GM12878 (cell line): ENCODE data around the gene APEX1.

ENCODE experiments used
- EZH2 ChIP-seq: IDR thresholded peaks from 2 replicates; pipeline ENCODE4 v1.6.1; 2012; ENCODE audit warnings: low read depth, mild to moderate bottlenecking, control low read depth, inconsistent platforms, low read length, borderline replicate concordance; ENCODE audit not compliant: control insufficient read depth
- NFIC ChIP-seq: IDR thresholded peaks from 2 replicates; pipeline ENCODE4 v1.6.1; 2012; ENCODE audit warnings: low read depth, mild to moderate bottlenecking, inconsistent platforms, low read length, moderate library complexity
- NFYA ChIP-seq: IDR thresholded peaks from 2 replicates; pipeline ENCODE4 v1.6.1; 2011; ENCODE audit warnings: low read depth, mild to moderate bottlenecking, low read length, improper control_type of control experiment, borderline replicate concordance
- NRF1 ChIP-seq: conservative IDR thresholded peaks from 2 replicates; pipeline ENCODE4 v1.6.1; 2011; ENCODE audit warnings: mild to moderate bottlenecking, low read depth, low read length, improper control_type of control experiment
- PRDM15 ChIP-seq: fragments of 450-650 bp; formaldehyde crosslinking; IDR thresholded peaks from 2 replicates; pipeline ENCODE4 v1.4.0; 2020; ENCODE audit warnings: mild to moderate bottlenecking, moderate library complexity
- SIN3A ChIP-seq: IDR thresholded peaks from 2 replicates; pipeline ENCODE4 v1.6.1; 2012; ENCODE audit warnings: low read depth, low read length, improper control_type of control experiment
- SP1 ChIP-seq: IDR thresholded peaks from one replicate; pipeline ENCODE4 v1.6.1; 2011; ENCODE audit warnings: low read depth, low read length
- TAF1 ChIP-seq: IDR thresholded peaks from 2 replicates; pipeline ENCODE4 v1.6.1; 2011; ENCODE audit warnings: mild to moderate bottlenecking, low read depth, low read length, borderline replicate concordance
- TCF12 ChIP-seq: IDR thresholded peaks from 2 replicates; pipeline ENCODE4 v1.6.1; 2011; ENCODE audit warnings: low read depth, mild to moderate bottlenecking, low read length
- YY1 ChIP-seq: IDR thresholded peaks from 2 replicates; pipeline ENCODE4 v1.6.1; 2011; ENCODE audit warnings: low read depth, mild to moderate bottlenecking, low read length
- ZNF207 ChIP-seq: fragments of 450-650 bp; IDR thresholded peaks from 2 replicates; pipeline ENCODE4 v1.6.1; 2014; ENCODE audit warnings: antibody characterized with exemption, mild to moderate bottlenecking, borderline replicate concordance
- ZNF622 ChIP-seq: fragments of 450-650 bp; IDR thresholded peaks from 2 replicates; pipeline ENCODE4 v1.6.1; 2017; ENCODE audit warnings: mild to moderate bottlenecking, inconsistent platforms
- TF ChIP-seq, protein P1 (sequence below), 3 experiments: IDR thresholded peaks in 2 of 3; conservative IDR thresholded peaks in 1 of 3; 2 replicates each; pipeline ENCODE4 v1.5.1; 2011; ENCODE audit warnings: low read depth in 3 of 3, low read length in 3 of 3, mild to moderate bottlenecking in 3 of 3, control low read depth in 2 of 3, moderate library complexity in 2 of 3, inconsistent platforms in 1 of 3, mixed read lengths in 1 of 3; ENCODE audit not compliant: control insufficient read depth in 2 of 3, insufficient read depth in 1 of 3; ENCODE audit errors: extremely low read depth in 1 of 3
- TF ChIP-seq, protein P2 (sequence below): fragments of 450-650 bp; IDR thresholded peaks from 2 replicates; pipeline ENCODE4 v1.6.1; 2018; ENCODE audit warnings: borderline replicate concordance, mild to moderate bottlenecking; ENCODE audit not compliant: partially characterized antibody

DNA sequence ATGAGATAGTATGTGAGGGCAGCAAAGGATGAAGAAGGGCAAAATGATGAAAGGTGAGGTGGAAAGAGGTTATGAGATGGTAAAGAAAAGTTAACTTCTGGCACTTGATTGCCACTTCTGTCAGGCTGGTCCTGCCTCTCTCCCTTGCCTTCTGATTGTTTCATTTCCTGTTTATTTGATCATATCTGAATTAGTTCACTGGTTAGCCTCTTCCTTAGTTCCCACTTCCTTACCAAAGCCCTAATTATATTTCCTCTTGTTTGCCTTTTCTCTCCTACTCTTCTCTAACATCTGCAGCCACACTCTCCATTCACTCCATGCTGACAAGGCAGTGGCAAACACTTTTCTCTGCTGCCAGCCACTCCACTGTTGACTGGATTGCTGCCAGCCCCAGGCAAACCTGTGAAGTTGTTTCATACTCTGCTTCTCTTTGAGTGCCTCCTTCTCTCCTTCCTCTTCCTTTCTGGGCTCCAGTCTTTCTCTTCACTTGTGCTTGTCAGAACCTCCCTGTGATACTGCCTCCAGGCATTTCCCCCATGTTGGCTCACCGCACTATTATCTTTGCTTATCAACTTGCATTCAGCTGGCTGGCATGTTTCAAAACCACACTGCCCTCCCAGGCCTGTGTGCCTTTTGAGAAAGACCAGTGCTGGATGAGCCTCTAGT is 22.3 kb downstream of the APEX1 start:
- TF ChIP-seq, protein P1, sequence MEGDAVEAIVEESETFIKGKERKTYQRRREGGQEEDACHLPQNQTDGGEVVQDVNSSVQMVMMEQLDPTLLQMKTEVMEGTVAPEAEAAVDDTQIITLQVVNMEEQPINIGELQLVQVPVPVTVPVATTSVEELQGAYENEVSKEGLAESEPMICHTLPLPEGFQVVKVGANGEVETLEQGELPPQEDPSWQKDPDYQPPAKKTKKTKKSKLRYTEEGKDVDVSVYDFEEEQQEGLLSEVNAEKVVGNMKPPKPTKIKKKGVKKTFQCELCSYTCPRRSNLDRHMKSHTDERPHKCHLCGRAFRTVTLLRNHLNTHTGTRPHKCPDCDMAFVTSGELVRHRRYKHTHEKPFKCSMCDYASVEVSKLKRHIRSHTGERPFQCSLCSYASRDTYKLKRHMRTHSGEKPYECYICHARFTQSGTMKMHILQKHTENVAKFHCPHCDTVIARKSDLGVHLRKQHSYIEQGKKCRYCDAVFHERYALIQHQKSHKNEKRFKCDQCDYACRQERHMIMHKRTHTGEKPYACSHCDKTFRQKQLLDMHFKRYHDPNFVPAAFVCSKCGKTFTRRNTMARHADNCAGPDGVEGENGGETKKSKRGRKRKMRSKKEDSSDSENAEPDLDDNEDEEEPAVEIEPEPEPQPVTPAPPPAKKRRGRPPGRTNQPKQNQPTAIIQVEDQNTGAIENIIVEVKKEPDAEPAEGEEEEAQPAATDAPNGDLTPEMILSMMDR (IDR thresholded peaks at IDR 0.05 in 2 of 3, conservative IDR thresholded peaks at IDR 0.05 in 1 of 3; ENCODE audit: control insufficient read depth in 2 of 3, extremely low read depth in 1 of 3, insufficient read depth in 1 of 3, low read depth in 3 of 3, low read length in 3 of 3) = no peak
- TF ChIP-seq ZNF622 (no peak), EZH2 (no peak), PRDM15 (CRISPR knock-in tag) (no peak), NRF1 (no peak), TCF12 (no peak), TAF1 (no peak), YY1 (no peak), SP1 (no peak), ZNF207 (no peak), SIN3A (no peak), NFYA (no peak), NFIC (no peak)
- TF ChIP-seq, protein P2, sequence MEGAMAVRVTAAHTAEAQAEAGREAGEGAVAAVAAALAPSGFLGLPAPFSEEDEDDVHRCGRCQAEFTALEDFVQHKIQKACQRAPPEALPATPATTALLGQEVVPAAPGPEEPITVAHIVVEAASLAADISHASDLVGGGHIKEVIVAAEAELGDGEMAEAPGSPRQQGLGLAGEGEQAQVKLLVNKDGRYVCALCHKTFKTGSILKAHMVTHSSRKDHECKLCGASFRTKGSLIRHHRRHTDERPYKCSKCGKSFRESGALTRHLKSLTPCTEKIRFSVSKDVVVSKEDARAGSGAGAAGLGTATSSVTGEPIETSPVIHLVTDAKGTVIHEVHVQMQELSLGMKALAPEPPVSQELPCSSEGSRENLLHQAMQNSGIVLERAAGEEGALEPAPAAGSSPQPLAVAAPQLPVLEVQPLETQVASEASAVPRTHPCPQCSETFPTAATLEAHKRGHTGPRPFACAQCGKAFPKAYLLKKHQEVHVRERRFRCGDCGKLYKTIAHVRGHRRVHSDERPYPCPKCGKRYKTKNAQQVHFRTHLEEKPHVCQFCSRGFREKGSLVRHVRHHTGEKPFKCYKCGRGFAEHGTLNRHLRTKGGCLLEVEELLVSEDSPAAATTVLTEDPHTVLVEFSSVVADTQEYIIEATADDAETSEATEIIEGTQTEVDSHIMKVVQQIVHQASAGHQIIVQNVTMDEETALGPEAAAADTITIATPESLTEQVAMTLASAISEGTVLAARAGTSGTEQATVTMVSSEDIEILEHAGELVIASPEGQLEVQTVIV = no peak
